GM12878 (cell line): ENCODE results near the gene WHRN. TPM values are rescaled to one million over a fixed set of nuclear protein-coding genes. Genes with fewer than 3 reads are reported as not detected.

Experiments used
- ATAC-seq: fragments of 200-7000 bp; cut with Tn5 transposase; 3 replicates; pipeline ENCODE4 v1.9.1; 2020; ENCODE audit warnings: mild to moderate bottlenecking, moderate library complexity
- BruUV-seq: library from RNA; stranded (reverse); fragments of 400-500 nt; replicated peaks from 2 replicates; lab custom pipeline; 2021; lab: Mats Ljungman, UMichigan
- CTCF ChIA-PET: fragments of 300-600 bp; sonication (Branson Sonifier 250); formaldehyde crosslinking; extraction: SDS; loops from one replicate; lab custom pipeline; 2021; ENCODE audit warnings: inconsistent platforms; lab: Yijun Ruan, JAX
- POLR2A ChIA-PET: fragments of 350-600 bp; formaldehyde crosslinking; extraction: SDS; loops from one replicate; lab custom pipeline; 2021; ENCODE audit warnings: inconsistent platforms; lab: Charles Lee
- RAD21 ChIA-PET: fragments of 300-600 bp; sonication (Branson Sonifier 250); formaldehyde crosslinking; loops from one replicate; lab custom pipeline; 2023; ENCODE audit warnings: antibody characterized with exemption; ENCODE audit not compliant: unreplicated experiment; lab: Charles Lee
- SMC1A ChIA-PET: fragments of 300-600 bp; sonication (Branson Sonifier 250); formaldehyde crosslinking; loops from one replicate; lab custom pipeline; 2023; ENCODE audit not compliant: unreplicated experiment, uncharacterized antibody; lab: Charles Lee
- DNase-seq: peaks from one replicate; pipeline ENCODE4 v3.0.0-alpha.2; 2011; ENCODE audit warnings: low read depth, low spot score
- FAIRE-seq: peaks from 3 replicates; lab custom pipeline; 2011; peaks lifted over from hg19 to GRCh38; lab: Jason Lieb, UNC
- H2AFZ ChIP-seq: 2 replicates; pipeline ENCODE4 v1.6.0; 2011; ENCODE audit warnings: low read depth, low read length, control low read depth; ENCODE audit not compliant: control insufficient read depth
- H3K27ac ChIP-seq: 2 replicates; pipeline ENCODE4 v1.5.1; 2011; ENCODE audit warnings: control low read depth; ENCODE audit not compliant: control insufficient read depth, insufficient read depth
- H3K27me3 ChIP-seq, 2 experiments: replicated peaks in 1 of 2; 2 replicates each; pipeline versions ENCODE4 v1.6.0 to v1.6.1; 2011; ENCODE audit warnings: low read length in 1 of 2; ENCODE audit not compliant: control insufficient read depth in 2 of 2, insufficient read depth in 2 of 2
- H3K36me3 ChIP-seq, 2 experiments: 2 replicates each; pipeline ENCODE4 v1.5.1; 2011; ENCODE audit warnings: low read length in 1 of 2; ENCODE audit not compliant: control insufficient read depth in 2 of 2, insufficient read depth in 2 of 2
- H3K4me1 ChIP-seq: 2 replicates; pipeline ENCODE4 v1.6.1; 2011; ENCODE audit warnings: mild to moderate bottlenecking, low read length, moderate library complexity, mixed read lengths; ENCODE audit not compliant: control insufficient read depth, insufficient read depth
- H3K4me2 ChIP-seq: 2 replicates; pipeline ENCODE4 v1.6.0; 2011; ENCODE audit warnings: control low read depth; ENCODE audit not compliant: control insufficient read depth, insufficient read depth
- H3K4me3 ChIP-seq: fragments of 200-600 bp; sonication (generic); 2 replicates; pipeline ENCODE4 v1.5.1; 2016
- H3K79me2 ChIP-seq: 2 replicates; pipeline ENCODE4 v1.6.0; 2011; ENCODE audit warnings: low read length; ENCODE audit not compliant: control insufficient read depth, insufficient read depth
- H3K9ac ChIP-seq: 2 replicates; pipeline ENCODE4 v1.8.0; 2011; ENCODE audit warnings: low read length, control low read depth, mixed read lengths; ENCODE audit not compliant: control insufficient read depth, insufficient read depth
- H3K9me3 ChIP-seq: replicated peaks from 3 replicates; pipeline ENCODE4 v1.5.1; 2011; ENCODE audit warnings: mild to moderate bottlenecking, low read length; ENCODE audit not compliant: control insufficient read depth, insufficient read depth
- H4K20me1 ChIP-seq: 2 replicates; pipeline ENCODE4 v1.6.0; 2011; ENCODE audit not compliant: control insufficient read depth, insufficient read depth
- ATF7 ChIP-seq: fragments of 450-650 bp; IDR thresholded peaks from 2 replicates; pipeline ENCODE4 v1.6.1; 2016; ENCODE audit warnings: low read depth, mild to moderate bottlenecking
- BHLHE40 ChIP-seq, 2 experiments: fragments of 450-650 bp in 1 of 2; IDR thresholded peaks; 2 replicates each; pipeline ENCODE4 v1.6.1; 2011 to 2017; ENCODE audit warnings: low read depth in 2 of 2, borderline replicate concordance in 1 of 2, improper control_type of control experiment in 1 of 2, low read length in 1 of 2, mild to moderate bottlenecking in 1 of 2
- EGR1 ChIP-seq, 2 experiments: IDR thresholded peaks; 1 replicate in 1 of 2; 2 replicates in 1 of 2; pipeline ENCODE4 v1.6.1; 2011 to 2012; ENCODE audit warnings: low read depth in 2 of 2, low read length in 2 of 2, borderline replicate concordance in 1 of 2, mild to moderate bottlenecking in 1 of 2, moderate library complexity in 1 of 2
- NFXL1 ChIP-seq: fragments of 450-650 bp; IDR thresholded peaks from 2 replicates; pipeline ENCODE4 v1.6.1; 2017; ENCODE audit warnings: antibody characterized with exemption, mild to moderate bottlenecking, borderline replicate concordance
- PAX8 ChIP-seq: fragments of 450-650 bp; IDR thresholded peaks from 2 replicates; pipeline ENCODE4 v1.6.1; 2017; ENCODE audit warnings: mild to moderate bottlenecking, moderate library complexity
- SMAD5 ChIP-seq: IDR thresholded peaks from 2 replicates; pipeline ENCODE4 v1.6.1; 2016; ENCODE audit warnings: antibody characterized with exemption, low read depth
- TAF1 ChIP-seq: IDR thresholded peaks from 2 replicates; pipeline ENCODE4 v1.6.1; 2011; ENCODE audit warnings: mild to moderate bottlenecking, low read depth, low read length, borderline replicate concordance
- TCF3 ChIP-seq: IDR thresholded peaks from 2 replicates; pipeline ENCODE4 v1.6.1; 2012; ENCODE audit warnings: low read depth, mild to moderate bottlenecking, low read length, borderline replicate concordance; ENCODE audit not compliant: insufficient read depth
- ZZZ3 ChIP-seq: IDR thresholded peaks from 2 replicates; pipeline ENCODE4 v1.6.1; 2011; ENCODE audit warnings: low read depth; ENCODE audit not compliant: control insufficient read depth, insufficient read length
- WGBS: methylation state at CpG from one replicate; pipeline ENCODE4 v1.1.6; 2016; ENCODE audit warnings: low lambda C conversion rate; ENCODE audit not compliant: insufficient replicate concordance, insufficient coverage; ENCODE audit errors: missing lambda C conversion rate; 5-methylcytosine and 5-hydroxymethylcytosine counted together
- in situ Hi-C: fragments of 300-500 bp; cut with MboI; formaldehyde crosslinking; loops from 9 replicates; pipeline ENCODE4 v1.14.3; 2018; ENCODE audit warnings: mixed read lengths
- intact Hi-C: fragments of 100-400 bp; cut with micrococcal nuclease; formaldehyde crosslinking; loops from one replicate; pipeline ENCODE4 v1.14.2; 2022; ENCODE audit not compliant: unreplicated experiment
- polyA plus RNA-seq, 11 experiments: library from polyadenylated mRNA; depleted of rRNA in 4 of 11; unstranded in 6 of 11; stranded (reverse) in 5 of 11; fragments of >200 nt; fragmentation: Nextera tagmentation in 4 of 11; fragmentation: Illumina TruSeq in 1 of 11; extraction: Ambion mirVana in 4 of 11; extraction: Trizol in 1 of 11; gene quantifications; 1 replicate in 1 of 11; 2 replicates in 10 of 11; pipeline versions ENCODE4 v1.2.1 to v1.2.3, GENCODE V29; 2011 to 2016; ENCODE audit warnings: inconsistent platforms in 2 of 11, missing spikeins in 2 of 11, low read depth in 1 of 11
- total RNA-seq, 4 experiments: library from RNA; depleted of rRNA in 3 of 4; stranded (reverse); fragments of >200 nt in 3 of 4; fragmentation: Illumina TruSeq in 1 of 4; extraction: Trizol in 1 of 4; gene quantifications; 2 replicates each; pipeline versions ENCODE4 v1.2.1 to v1.2.3, GENCODE V29; 2013 to 2021
- TF ChIP-seq, protein P1 (sequence below): IDR thresholded peaks from 2 replicates; pipeline ENCODE4 v1.6.1; 2011; ENCODE audit warnings: borderline replicate concordance, low read depth, mild to moderate bottlenecking, moderate library complexity, mixed read lengths, low read length; ENCODE audit not compliant: insufficient read depth; ENCODE audit errors: extremely low read length
- TF ChIP-seq, protein P2 (sequence below): fragments of 450-650 bp; IDR thresholded peaks from 2 replicates; pipeline ENCODE4 v1.6.1; 2017; ENCODE audit warnings: antibody characterized with exemption, mild to moderate bottlenecking, moderate library complexity

Gene WHRN
- total and polyA plus RNA-seq, 10 of the 15 experiments (the other 5 are each of a cell fraction or from before 2014, with no cell fraction given), result 0.04 to 18.2 (median 0.68) TPM; not detected in 1

DNA sequence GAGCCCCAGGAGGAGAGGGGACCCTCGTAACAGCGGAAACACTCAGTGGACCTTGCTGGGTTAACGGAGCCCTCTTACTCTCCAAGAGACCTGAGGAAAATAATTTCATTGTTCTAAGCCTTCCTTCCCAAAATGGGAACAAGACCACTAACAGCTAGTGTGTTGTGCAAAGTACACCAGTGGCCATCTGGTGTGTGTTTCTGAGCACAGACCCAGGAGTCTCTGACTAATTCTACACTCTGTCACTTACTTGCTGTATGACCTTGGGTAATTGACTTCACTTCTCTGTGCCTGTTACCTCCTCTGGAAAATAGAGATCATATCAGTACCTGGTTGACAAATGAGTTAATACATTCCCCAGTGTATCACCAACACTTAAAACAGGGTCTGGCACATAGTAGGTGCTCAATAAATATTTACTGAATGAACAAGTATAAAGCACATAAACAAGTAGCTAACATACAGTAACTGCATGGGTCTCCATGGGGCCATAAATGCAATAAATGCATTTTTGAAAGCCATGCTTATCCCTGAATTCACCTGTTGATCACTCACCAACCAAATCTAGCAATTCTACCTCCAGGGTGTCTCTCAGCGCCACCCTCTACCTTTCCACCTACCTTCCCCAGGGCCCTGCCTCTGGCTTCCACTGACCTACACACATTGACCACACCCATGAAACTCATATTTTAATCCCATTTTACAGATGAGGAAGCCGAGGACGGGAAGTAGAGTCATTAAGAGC is 72.8 kb downstream of the WHRN start:
- Histone ChIP-seq H2AFZ (no peak overlapping the region), H3K27ac (no peak overlapping the region), H3K36me3 (no peaks in the 10 kb centered on the region; a peak in 1 of 4 replicates), H3K4me3 (no peak overlapping the region), H3K9ac (no peak overlapping the region), H3K79me2 (no peaks in the 10 kb centered on the region), H3K4me1 (no peaks in the 10 kb centered on the region), H3K9me3 (no peaks in the 10 kb centered on the region), H3K4me2 (no peak overlapping the region), H4K20me1 (no peaks in the 10 kb centered on the region), H3K27me3 (peaks cover 0 to under 1% of the 10 kb centered on the region in 2 experiments; a peak in 1 of 4 replicates)
- WGBS, result 27% methylated on average over 6 of the region's 6 CpGs
- in situ Hi-C loops (no loop called here), intact Hi-C loops (no loop called here)
- SMC1A ChIA-PET, result interaction anchor here (2.1 to 10.1 kb wide), 4 partner anchors 19 to 220 kb away, joined by 5 to 139 read pairs (median 54); partner anchors contain the start of gene WHRN
- RAD21 ChIA-PET, result interaction anchor here (1.9 to 6.5 kb wide), 4 partner anchors 27 to 248 kb away, joined by 4 to 49 read pairs (median 20); no protein-coding TSS in a partner anchor
- CTCF ChIA-PET, result interaction anchor here (0.6 to 8.1 kb wide), 6 partner anchors 10 to 220 kb away, joined by 3 to 104 read pairs (median 3); partner anchors contain the start of gene WHRN
- ATAC-seq (no peak), DNase-seq (no peak), FAIRE-seq (no peak)
- no TSS peak for BruUV-seq
- POLR2A ChIA-PET, result no interaction called here
- TF ChIP-seq EGR1 (IDR thresholded peaks at IDR 0.05; ENCODE audit: borderline replicate concordance in 1 of 2, low read depth in 2 of 2, low read length in 2 of 2) (no peak), NFXL1 (no peak), PAX8 (no peak)

DNA sequence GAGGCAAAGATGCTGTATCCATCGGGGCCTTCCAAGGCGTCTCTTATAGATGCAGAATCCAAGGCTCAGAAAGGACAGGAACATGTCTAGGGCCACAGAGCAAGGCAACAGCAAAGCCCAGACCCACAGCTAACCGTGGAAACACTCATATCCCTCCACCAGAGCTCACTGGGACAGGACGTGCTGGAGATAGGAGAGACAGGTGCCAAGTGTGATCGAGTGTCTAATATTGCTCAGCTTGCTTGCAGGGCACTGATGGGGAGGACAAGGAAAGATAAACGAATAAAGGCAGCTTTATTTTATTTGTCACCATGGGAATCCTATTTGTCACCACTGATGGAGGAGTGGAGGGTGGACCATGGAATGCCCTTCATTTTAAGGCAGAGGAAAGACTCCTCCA is 73.5 kb downstream of the WHRN start:
- ATAC-seq (no peak), FAIRE-seq (no peak), DNase-seq (no peak)
- POLR2A ChIA-PET, result interaction anchor here (1.0 kb wide), 1 partner anchor 64 kb away, joined by 3 read pairs; no protein-coding TSS in a partner anchor
- H3K9me3 ChIP-seq, result no peaks in the 10 kb centered on the region
- CTCF ChIA-PET, result interaction anchor here (1.0 to 8.1 kb wide), 4 partner anchors 21 to 221 kb away, joined by 3 to 104 read pairs (median 51); partner anchors contain the start of gene WHRN
- RAD21 ChIA-PET, result no interaction called here
- H3K27me3 ChIP-seq, result no peaks in the 10 kb centered on the region
- no peaks in the 10 kb centered on the region for H4K20me1 ChIP-seq
- no TSS peak for BruUV-seq
- H3K4me3 ChIP-seq, result no peak overlapping the region
- H3K79me2 ChIP-seq, result no peaks in the 10 kb centered on the region
- H3K4me2 ChIP-seq, result no peak overlapping the region
- no peaks in the 10 kb centered on the region for H3K4me1 ChIP-seq
- intact Hi-C loops, result no loop called here
- H3K36me3 ChIP-seq, result no peaks in the 10 kb centered on the region; a peak in 1 of 4 replicates
- WGBS, result 31% methylated on average over 6 of the region's 6 CpGs
- in situ Hi-C loops, result no loop called here
- H3K9ac ChIP-seq, result no peak overlapping the region
- no peak overlapping the region for H2AFZ ChIP-seq
- SMC1A ChIA-PET, result interaction anchor here (1.0 to 10.1 kb wide), 4 partner anchors 26 to 222 kb away, joined by 3 to 139 read pairs (median 4); partner anchors contain the start of gene WHRN
- H3K27ac ChIP-seq, result no peak overlapping the region
- TF ChIP-seq SMAD5 (no peak), ATF7 (no peak), BHLHE40 (IDR thresholded peaks at IDR 0.05; ENCODE audit: borderline replicate concordance in 1 of 2, low read depth in 2 of 2, low read length in 1 of 2) (no peak), TAF1 (no peak), ZZZ3 (no peak), TCF3 (no peak)
- TF ChIP-seq, protein P1, sequence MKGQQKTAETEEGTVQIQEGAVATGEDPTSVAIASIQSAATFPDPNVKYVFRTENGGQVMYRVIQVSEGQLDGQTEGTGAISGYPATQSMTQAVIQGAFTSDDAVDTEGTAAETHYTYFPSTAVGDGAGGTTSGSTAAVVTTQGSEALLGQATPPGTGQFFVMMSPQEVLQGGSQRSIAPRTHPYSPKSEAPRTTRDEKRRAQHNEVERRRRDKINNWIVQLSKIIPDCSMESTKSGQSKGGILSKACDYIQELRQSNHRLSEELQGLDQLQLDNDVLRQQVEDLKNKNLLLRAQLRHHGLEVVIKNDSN, result no peak
- TF ChIP-seq, protein P2, sequence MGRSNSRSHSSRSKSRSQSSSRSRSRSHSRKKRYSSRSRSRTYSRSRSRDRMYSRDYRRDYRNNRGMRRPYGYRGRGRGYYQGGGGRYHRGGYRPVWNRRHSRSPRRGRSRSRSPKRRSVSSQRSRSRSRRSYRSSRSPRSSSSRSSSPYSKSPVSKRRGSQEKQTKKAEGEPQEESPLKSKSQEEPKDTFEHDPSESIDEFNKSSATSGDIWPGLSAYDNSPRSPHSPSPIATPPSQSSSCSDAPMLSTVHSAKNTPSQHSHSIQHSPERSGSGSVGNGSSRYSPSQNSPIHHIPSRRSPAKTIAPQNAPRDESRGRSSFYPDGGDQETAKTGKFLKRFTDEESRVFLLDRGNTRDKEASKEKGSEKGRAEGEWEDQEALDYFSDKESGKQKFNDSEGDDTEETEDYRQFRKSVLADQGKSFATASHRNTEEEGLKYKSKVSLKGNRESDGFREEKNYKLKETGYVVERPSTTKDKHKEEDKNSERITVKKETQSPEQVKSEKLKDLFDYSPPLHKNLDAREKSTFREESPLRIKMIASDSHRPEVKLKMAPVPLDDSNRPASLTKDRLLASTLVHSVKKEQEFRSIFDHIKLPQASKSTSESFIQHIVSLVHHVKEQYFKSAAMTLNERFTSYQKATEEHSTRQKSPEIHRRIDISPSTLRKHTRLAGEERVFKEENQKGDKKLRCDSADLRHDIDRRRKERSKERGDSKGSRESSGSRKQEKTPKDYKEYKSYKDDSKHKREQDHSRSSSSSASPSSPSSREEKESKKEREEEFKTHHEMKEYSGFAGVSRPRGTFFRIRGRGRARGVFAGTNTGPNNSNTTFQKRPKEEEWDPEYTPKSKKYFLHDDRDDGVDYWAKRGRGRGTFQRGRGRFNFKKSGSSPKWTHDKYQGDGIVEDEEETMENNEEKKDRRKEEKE, result no peak
